Measurements from ENCODE around the gene NT5DC1.

- TF ChIP-seq CTCF (IDR thresholded peaks at IDR 0.05) (no peak), POLR2A (IDR thresholded peaks at IDR 0.05) (no peak)
Measured at GRCh38 chr6:116280161-116280932, 179.7 kb downstream of the NT5DC1 start.
